Mucosa of stomach (tissue), 1 donor: ENCODE results near the gene RAPGEF1.

Experiments used
- H3K27me3 ChIP-seq: one replicate; pipeline ENCODE4 v1.7.0; 2013; ENCODE audit warnings: mild to moderate bottlenecking, low read length; ENCODE audit not compliant: control insufficient read depth, insufficient read depth
- H3K36me3 ChIP-seq: one replicate; pipeline ENCODE4 v1.7.0; 2013; ENCODE audit warnings: low read length; ENCODE audit not compliant: control insufficient read depth, insufficient read depth
- H3K4me1 ChIP-seq: one replicate; pipeline ENCODE4 v1.7.0; 2013; ENCODE audit warnings: mild to moderate bottlenecking, low read length; ENCODE audit not compliant: control insufficient read depth, insufficient read depth
- H3K4me3 ChIP-seq: one replicate; pipeline ENCODE4 v1.7.0; 2013; ENCODE audit warnings: low read length
- H3K9ac ChIP-seq: one replicate; pipeline ENCODE4 v1.7.0; 2013; ENCODE audit warnings: mild to moderate bottlenecking, low read length, moderate library complexity
- H3K9me3 ChIP-seq: one replicate; pipeline ENCODE4 v1.7.0; 2013; ENCODE audit warnings: mild to moderate bottlenecking, low read length, moderate library complexity; ENCODE audit not compliant: control insufficient read depth
- donor health status: Pancreatic carcinoma.

RAPGEF1 gene

DNA sequence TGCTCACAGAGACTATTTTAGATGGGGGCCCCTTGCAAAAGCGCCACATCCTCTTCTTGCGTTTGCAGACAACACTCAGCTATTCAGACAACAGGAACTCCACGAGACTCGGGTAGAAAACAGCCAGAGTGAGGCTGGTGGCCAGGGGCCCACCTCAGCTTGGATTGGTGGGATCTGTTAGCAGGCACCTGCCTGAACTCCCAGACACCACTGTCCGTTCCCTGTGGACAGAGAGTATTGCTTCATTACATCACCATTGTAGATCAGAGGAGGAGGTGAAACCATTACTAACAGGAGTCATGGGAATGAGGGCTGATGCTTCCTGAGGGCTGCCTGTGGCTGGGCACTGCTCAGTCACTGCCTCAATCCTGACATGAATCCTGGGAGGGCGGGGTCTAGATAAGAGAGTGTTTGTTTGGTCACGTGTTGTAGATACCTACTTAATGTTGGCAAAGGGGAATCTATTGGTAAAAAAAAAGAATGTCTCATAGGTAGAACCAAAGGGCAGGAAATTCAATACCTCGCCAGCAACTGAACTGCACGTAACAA is 4.4 kb upstream of the RAPGEF1 start:
- Histone ChIP-seq H3K9ac (no peak overlapping the region), H3K27me3 (no peaks in the 10 kb centered on the region), H3K36me3 (no peaks in the 10 kb centered on the region), H3K4me3 (no peak overlapping the region), H3K4me1 (peaks cover 19% of the 10 kb centered on the region), H3K9me3 (no peaks in the 10 kb centered on the region)

DNA sequence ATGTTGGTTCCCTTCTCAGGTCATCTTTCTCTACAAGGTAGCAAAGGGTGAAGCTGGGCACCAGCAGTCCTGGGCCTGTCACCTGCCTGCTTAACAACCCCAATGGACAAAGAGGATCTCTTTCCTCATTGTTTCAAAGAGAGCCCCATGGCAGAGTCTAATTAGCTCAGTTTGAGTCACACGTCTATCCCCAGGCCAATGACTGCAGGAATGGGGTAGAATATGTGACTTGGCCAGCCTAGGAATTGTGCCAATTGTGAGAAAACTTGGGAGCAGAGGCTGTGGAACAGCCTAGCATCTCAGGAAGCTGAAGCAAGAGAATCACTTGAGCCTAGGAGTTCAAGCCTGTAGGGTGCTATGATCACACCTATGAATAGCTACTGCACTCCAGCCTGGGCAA is 3.6 kb upstream of the RAPGEF1 start:
- Histone ChIP-seq H3K4me3 (no peak overlapping the region), H3K9me3 (no peaks in the 10 kb centered on the region), H3K9ac (no peak overlapping the region), H3K4me1 (peaks cover 23% of the 10 kb centered on the region), H3K27me3 (no peaks in the 10 kb centered on the region), H3K36me3 (no peaks in the 10 kb centered on the region)

DNA sequence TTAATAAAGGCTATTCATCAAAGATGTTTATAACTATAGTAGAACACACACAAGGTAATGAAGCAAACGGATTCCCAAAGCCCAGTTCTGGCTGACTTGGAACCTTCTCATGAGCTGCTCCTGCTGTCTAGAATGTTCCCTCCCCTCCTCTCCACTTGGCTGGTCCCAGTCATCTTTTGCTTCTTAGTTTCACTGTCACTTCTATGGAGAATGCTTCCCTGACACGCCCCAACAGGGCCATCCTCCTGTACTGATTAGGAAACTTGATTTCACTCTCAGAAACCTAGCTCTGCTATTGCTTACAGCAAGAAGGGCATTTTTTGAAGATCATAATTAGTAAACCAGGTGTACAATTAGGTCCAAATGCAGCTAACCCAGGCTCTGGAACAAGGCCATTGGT is 3.2 kb upstream of the RAPGEF1 start:
- Histone ChIP-seq H3K27me3 (no peaks in the 10 kb centered on the region), H3K4me3 (no peak overlapping the region), H3K9ac (no peak overlapping the region), H3K9me3 (no peaks in the 10 kb centered on the region), H3K4me1 (peaks cover 26% of the 10 kb centered on the region), H3K36me3 (no peaks in the 10 kb centered on the region)

DNA sequence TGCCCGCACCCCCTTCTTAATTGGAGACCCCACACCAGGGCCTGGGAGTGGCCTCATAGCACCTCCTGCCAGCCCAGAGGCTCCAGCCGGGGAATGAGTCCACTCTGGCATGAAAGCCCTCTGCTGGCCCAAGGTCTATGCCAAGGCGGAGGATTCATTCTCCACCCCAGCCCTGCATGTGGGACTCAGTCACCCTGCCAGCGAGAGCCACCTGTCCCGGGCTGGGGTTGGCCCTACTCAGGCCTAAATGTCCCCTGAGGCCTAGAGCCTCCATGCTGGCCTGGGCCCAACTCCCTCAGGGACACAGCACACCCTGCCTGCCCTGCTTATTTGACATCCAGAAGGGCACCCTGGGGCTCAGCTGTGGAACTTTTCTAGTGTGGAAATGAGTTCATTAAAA is 1.0 kb upstream of the RAPGEF1 start:
- H3K4me1 ChIP-seq, result peaks cover 41% of the 10 kb centered on the region
- H3K27me3 ChIP-seq, result no peaks in the 10 kb centered on the region
- no peak overlapping the region for H3K9ac ChIP-seq
- H3K36me3 ChIP-seq, result no peaks in the 10 kb centered on the region
- no peaks in the 10 kb centered on the region for H3K9me3 ChIP-seq
- no peak overlapping the region for H3K4me3 ChIP-seq

DNA sequence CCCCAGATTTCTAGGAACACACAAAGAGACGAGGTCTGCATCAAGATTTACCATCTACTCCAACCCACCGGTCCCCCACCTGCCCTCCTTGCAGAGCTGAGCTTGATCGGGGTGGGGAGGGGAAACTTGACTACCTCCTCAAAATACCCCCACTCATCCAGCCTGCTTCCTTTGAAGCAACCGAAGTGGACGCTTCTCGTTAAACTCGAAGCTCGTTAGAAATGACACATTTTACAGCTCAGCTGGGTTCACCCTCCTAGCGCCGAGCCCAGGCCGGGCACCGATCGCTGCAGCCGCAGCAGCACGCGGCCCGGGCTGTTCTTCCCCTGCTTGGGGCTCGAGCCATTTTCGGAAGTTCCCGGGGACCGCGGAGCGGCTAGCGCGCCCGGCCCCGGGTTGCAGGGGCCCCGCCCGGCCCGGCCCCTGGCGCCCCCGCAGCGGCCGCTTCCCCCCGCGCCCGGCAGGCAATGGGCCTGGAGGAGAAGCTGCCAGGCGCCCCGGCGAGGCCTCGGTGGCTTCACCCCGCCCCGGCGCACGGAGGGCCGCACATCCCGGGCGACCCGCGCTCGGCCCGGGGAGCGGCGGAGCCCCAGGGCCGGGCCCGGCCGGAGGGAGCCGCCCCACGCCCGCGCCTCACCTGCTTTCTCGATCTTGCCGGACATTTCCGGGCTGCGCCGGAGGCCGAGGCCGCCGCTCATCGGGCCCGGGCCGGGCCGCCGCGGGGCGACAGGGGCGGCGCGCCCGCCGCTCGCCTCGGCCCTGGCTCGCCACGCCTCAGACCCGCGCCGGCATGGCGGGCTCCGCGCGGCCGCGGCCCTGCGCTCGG is 530 bp downstream of the RAPGEF1 start:
- peak overlapping the region; percentile 73 for H3K9ac ChIP-seq

GRCh38 chr9:131738293-131739132 is 1.4 kb downstream of the RAPGEF1 start:
- Histone ChIP-seq H3K9ac (peak overlapping the region; percentile 73), H3K36me3 (no peaks in the 10 kb centered on the region), H3K27me3 (no peaks in the 10 kb centered on the region), H3K4me3 (peak overlapping the region; percentile 48), H3K9me3 (no peaks in the 10 kb centered on the region), H3K4me1 (peaks cover 50% of the 10 kb centered on the region)

More for the DNA sequence above, 530 bp downstream of the RAPGEF1 start:
- H3K27me3 ChIP-seq, result no peaks in the 10 kb centered on the region
- H3K4me1 ChIP-seq, result peaks cover 47% of the 10 kb centered on the region
- H3K9me3 ChIP-seq, result no peaks in the 10 kb centered on the region
- H3K36me3 ChIP-seq, result no peaks in the 10 kb centered on the region
- H3K4me3 ChIP-seq, result peak overlapping the region; percentile 48

DNA sequence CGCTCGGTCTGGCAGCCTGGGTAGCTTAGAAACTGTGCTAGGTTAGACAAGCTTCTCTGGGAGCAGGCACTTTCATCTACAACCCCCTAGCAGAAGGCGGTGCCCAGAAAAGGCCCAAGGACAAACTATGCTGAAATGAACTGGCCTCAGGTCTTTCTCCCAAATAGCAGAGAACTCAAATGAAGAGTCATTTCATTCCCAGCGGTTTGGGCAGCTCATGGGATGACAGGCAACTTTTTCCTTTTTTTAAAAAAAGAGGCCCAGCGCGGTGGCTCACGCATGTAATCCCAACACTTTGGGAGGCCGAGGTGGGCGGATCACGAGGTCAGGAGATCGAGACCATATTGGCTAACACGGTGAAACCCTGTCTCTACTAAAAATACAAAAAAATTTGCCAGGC is 2.5 kb downstream of the RAPGEF1 start:
- H3K4me3 ChIP-seq, result no peak overlapping the region
- H3K4me1 ChIP-seq, result peaks cover 58% of the 10 kb centered on the region
- H3K9ac ChIP-seq, result no peak overlapping the region
- no peaks in the 10 kb centered on the region for H3K36me3 ChIP-seq
- H3K27me3 ChIP-seq, result no peaks in the 10 kb centered on the region
- H3K9me3 ChIP-seq, result no peaks in the 10 kb centered on the region

- H3K4me3 ChIP-seq, result no peak overlapping the region
- no peaks in the 10 kb centered on the region for H3K9me3 ChIP-seq
- H3K4me1 ChIP-seq, result peaks cover 67% of the 10 kb centered on the region
- H3K27me3 ChIP-seq, result no peaks in the 10 kb centered on the region
- no peak overlapping the region for H3K9ac ChIP-seq
- H3K36me3 ChIP-seq, result no peaks in the 10 kb centered on the region
Observed at GRCh38 chr9:131736431-131736830, 3.4 kb downstream of the RAPGEF1 start.

DNA sequence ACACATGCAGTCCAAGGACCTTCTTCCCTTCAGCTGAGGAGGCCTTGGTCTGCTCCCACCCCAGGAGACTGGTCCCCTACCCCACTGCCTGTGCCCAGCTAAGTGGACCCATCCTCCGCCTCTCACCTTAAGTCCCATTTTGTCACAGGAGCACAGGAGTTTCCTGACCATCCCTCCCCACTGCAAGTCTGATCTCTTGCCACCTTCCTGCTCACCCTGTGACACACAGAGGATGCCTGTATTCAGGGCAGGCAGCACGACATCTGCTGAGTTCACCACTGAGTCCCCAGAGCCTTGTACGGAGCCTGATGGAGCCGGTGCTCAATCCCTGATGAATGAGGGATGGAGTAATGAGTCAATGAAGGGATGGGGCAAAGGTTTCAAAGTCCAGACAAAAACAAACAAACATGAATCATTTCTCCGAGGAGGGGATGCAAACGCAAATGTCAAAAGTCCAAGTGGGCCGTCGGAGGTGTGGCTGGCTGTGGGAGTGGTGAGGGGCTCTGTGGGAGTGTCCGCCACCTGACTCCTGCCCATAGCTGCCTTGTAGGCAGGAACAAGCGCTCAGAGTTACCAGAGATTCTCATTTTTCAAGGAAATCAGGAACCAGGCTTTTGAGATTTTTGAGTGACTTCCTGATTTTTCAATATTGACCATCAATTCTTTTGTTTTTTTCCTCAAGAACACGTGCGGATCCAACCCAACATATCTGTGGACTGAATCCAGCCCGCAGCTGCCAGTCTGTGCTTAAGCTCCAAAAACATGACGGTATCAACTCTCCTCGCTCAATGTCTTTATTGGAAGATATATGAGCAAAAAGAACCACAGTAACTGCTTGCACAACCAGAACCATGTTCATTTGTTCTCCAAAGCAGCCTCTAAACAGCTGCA is 4.4 kb downstream of the RAPGEF1 start:
- Histone ChIP-seq H3K9ac (peak overlapping the region; percentile 16), H3K4me3 (no peak overlapping the region), H3K27me3 (no peaks in the 10 kb centered on the region), H3K36me3 (no peaks in the 10 kb centered on the region), H3K9me3 (no peaks in the 10 kb centered on the region), H3K4me1 (peaks cover 76% of the 10 kb centered on the region)

GRCh38 chr9:131734781-131735180 is 5.1 kb downstream of the RAPGEF1 start:
- no peak overlapping the region for H3K4me3 ChIP-seq
- peaks cover 73% of the 10 kb centered on the region for H3K4me1 ChIP-seq
- peak overlapping the region; percentile 16 for H3K9ac ChIP-seq
- H3K36me3 ChIP-seq, result no peaks in the 10 kb centered on the region
- no peaks in the 10 kb centered on the region for H3K9me3 ChIP-seq
- H3K27me3 ChIP-seq, result no peaks in the 10 kb centered on the region

- Histone ChIP-seq H3K4me1 (peaks cover 73% of the 10 kb centered on the region), H3K27me3 (no peaks in the 10 kb centered on the region), H3K4me3 (no peak overlapping the region), H3K9me3 (no peaks in the 10 kb centered on the region), H3K36me3 (no peaks in the 10 kb centered on the region), H3K9ac (peak overlapping the region; percentile 11)
Observed at GRCh38 chr9:131734165-131734610, 5.7 kb downstream of the RAPGEF1 start.
